Liver (tissue), 9 donors: ENCODE measurements around the gene SRXN1. TPM values are rescaled to one million over a fixed set of nuclear protein-coding genes. Genes with fewer than 3 reads are reported as not detected.
A peak's percentile ranks its signal among the peaks of the same experiment; 100 is the strongest.

ENCODE experiments used
- DNase-seq: peaks from one replicate; pipeline ENCODE4 v3.0.0-alpha.2; 2017; ENCODE audit warnings: low spot score
- H3K27ac ChIP-seq, 2 donors: one replicate each; pipeline ENCODE4 v1.7.0; 2013; ENCODE audit warnings: inconsistent platforms in 2 of 2, low read length in 2 of 2, control low read depth in 1 of 2, low read depth in 1 of 2, mild to moderate bottlenecking in 1 of 2
- H3K27me3 ChIP-seq, 4 donors: one replicate each; pipeline versions ENCODE4 v1.6.1 to v1.7.0; 2013; ENCODE audit warnings: low read length in 3 of 4, inconsistent platforms in 1 of 4, mild to moderate bottlenecking in 1 of 4, moderate library complexity in 1 of 4; ENCODE audit not compliant: control insufficient read depth in 4 of 4, insufficient read depth in 4 of 4
- H3K36me3 ChIP-seq, 4 donors: one replicate each; pipeline versions ENCODE4 v1.6.1 to v1.7.0; 2013; ENCODE audit warnings: low read length in 3 of 4, mild to moderate bottlenecking in 3 of 4, low read depth in 1 of 4, moderate library complexity in 1 of 4; ENCODE audit not compliant: control insufficient read depth in 4 of 4, insufficient read depth in 3 of 4
- H3K4me1 ChIP-seq, 4 donors: one replicate each; pipeline versions ENCODE4 v1.6.1 to v1.7.0; 2013; ENCODE audit warnings: low read length in 3 of 4, mild to moderate bottlenecking in 3 of 4, moderate library complexity in 1 of 4; ENCODE audit not compliant: control insufficient read depth in 4 of 4, insufficient read depth in 4 of 4
- H3K4me3 ChIP-seq, 3 donors: one replicate each; pipeline versions ENCODE4 v1.6.1 to v1.7.0; 2013; ENCODE audit warnings: low read length in 3 of 3, control low read depth in 1 of 3, low read depth in 1 of 3, mild to moderate bottlenecking in 1 of 3
- H3K9ac ChIP-seq, 2 donors: one replicate each; pipeline ENCODE4 v1.7.0; 2013; ENCODE audit warnings: low read length in 2 of 2, mild to moderate bottlenecking in 2 of 2, moderate library complexity in 2 of 2, control low read depth in 1 of 2, low read depth in 1 of 2
- H3K9me3 ChIP-seq, 4 donors: one replicate each; pipeline versions ENCODE4 v1.6.1 to v1.7.0; 2013; ENCODE audit warnings: low read length in 3 of 4; ENCODE audit not compliant: control insufficient read depth in 4 of 4
- ATF3 ChIP-seq: IDR thresholded peaks from 2 replicates; pipeline ENCODE4 v1.6.1; 2016; ENCODE audit warnings: antibody characterized with exemption
- CTCF ChIP-seq: fragments of 150-350 bp; IDR thresholded peaks from 2 replicates; pipeline ENCODE4 v1.5.1; 2017; ENCODE audit warnings: improper control_type of control experiment, low read depth, low read length; ENCODE audit not compliant: missing input control
- FOXA1 ChIP-seq: IDR thresholded peaks from 2 replicates; pipeline ENCODE4 v1.6.1; 2016; ENCODE audit warnings: antibody characterized with exemption
- FOXA2 ChIP-seq: IDR thresholded peaks from 2 replicates; pipeline ENCODE4 v1.6.1; 2016; ENCODE audit warnings: antibody characterized with exemption
- GABPA ChIP-seq, 2 donors: IDR thresholded peaks in 1 of 2; conservative IDR thresholded peaks in 1 of 2; 2 replicates each; pipeline ENCODE4 v1.6.1; 2016; ENCODE audit warnings: antibody characterized with exemption in 2 of 2, mild to moderate bottlenecking in 1 of 2, moderate library complexity in 1 of 2
- HNF4A ChIP-seq, 2 donors: conservative IDR thresholded peaks; 2 replicates each; pipeline ENCODE4 v1.6.1; 2016; ENCODE audit warnings: antibody characterized with exemption in 2 of 2, mild to moderate bottlenecking in 2 of 2
- HNF4G ChIP-seq: IDR thresholded peaks from 2 replicates; pipeline ENCODE4 v1.6.1; 2016; ENCODE audit warnings: antibody characterized with exemption
- JUND ChIP-seq, 2 donors: IDR thresholded peaks; 2 replicates each; pipeline ENCODE4 v1.6.1; 2016; ENCODE audit warnings: antibody characterized with exemption in 2 of 2
- MAX ChIP-seq: IDR thresholded peaks from 2 replicates; pipeline ENCODE4 v1.6.1; 2016; ENCODE audit warnings: antibody characterized with exemption
- NR2F2 ChIP-seq: IDR thresholded peaks from 2 replicates; pipeline ENCODE4 v1.6.1; 2016; ENCODE audit warnings: antibody characterized with exemption
- RAD21 ChIP-seq, 2 donors: IDR thresholded peaks; 2 replicates each; pipeline ENCODE4 v1.6.1; 2016; ENCODE audit warnings: antibody characterized with exemption in 2 of 2, mild to moderate bottlenecking in 2 of 2
- REST ChIP-seq: IDR thresholded peaks from 2 replicates; pipeline ENCODE4 v1.6.1; 2016; ENCODE audit warnings: antibody characterized with exemption, mild to moderate bottlenecking
- RXRA ChIP-seq, 2 donors: IDR thresholded peaks; 2 replicates each; pipeline ENCODE4 v1.6.1; 2017 to 2018; ENCODE audit warnings: antibody characterized with exemption in 2 of 2, mild to moderate bottlenecking in 1 of 2
- SP1 ChIP-seq: IDR thresholded peaks from 2 replicates; pipeline ENCODE4 v1.6.1; 2018; ENCODE audit warnings: antibody characterized with exemption, mild to moderate bottlenecking
- TAF1 ChIP-seq: conservative IDR thresholded peaks from 2 replicates; pipeline ENCODE4 v1.6.1; 2016; ENCODE audit warnings: antibody characterized with exemption, mild to moderate bottlenecking
- YY1 ChIP-seq: IDR thresholded peaks from 2 replicates; pipeline ENCODE4 v1.6.1; 2016; ENCODE audit warnings: antibody characterized with exemption, mild to moderate bottlenecking
- ZBTB33 ChIP-seq: IDR thresholded peaks from 2 replicates; pipeline ENCODE4 v1.6.1; 2016; ENCODE audit warnings: antibody characterized with exemption
- WGBS: extraction: QIAGEN DNeasy Blood & Tissue Kit; methylation state at CpG from one replicate; pipeline ENCODE4 v1.1.7; 2013; 5-methylcytosine and 5-hydroxymethylcytosine counted together
- polyA plus RNA-seq, 2 donors: library from polyadenylated mRNA; stranded (reverse) in 1 of 2; unstranded in 1 of 2; fragments of 200-250 nt in 1 of 2; fragments of >200 nt in 1 of 2; fragmentation: Nextera tagmentation in 1 of 2; extraction: Ambion mirVana in 1 of 2; gene quantifications; one replicate each; pipeline versions ENCODE4 v1.2.1 to v1.2.3, GENCODE V29; 2013 to 2015
- total RNA-seq, 2 donors: library from RNA; depleted of rRNA; stranded (reverse); fragments of >200 nt; gene quantifications; one replicate each; pipeline ENCODE4 v1.2.3, GENCODE V29; 2014
- donor health status: healthy.
- donor health status: healthy.
- donor health status: healthy.
- donor health status: healthy.
- donor health status: healthy.

Gene SRXN1
- total and polyA plus RNA-seq, 4 donors, result 14.3 to 60.2 (median 24.8) TPM

- no peak overlapping the region for H3K9ac ChIP-seq
- TF ChIP-seq CTCF, result no peak
- no peak for TF ChIP-seq REST
- TF ChIP-seq JUND (IDR thresholded peaks at IDR 0.05), result no peak
- no peak for TF ChIP-seq SP1
- TF ChIP-seq NR2F2, result no peak
- TF ChIP-seq ZBTB33, result no peak
- TF ChIP-seq HNF4G, result no peak
- TF ChIP-seq HNF4A (conservative IDR thresholded peaks at IDR 0.05), result no peak
- TF ChIP-seq RXRA (IDR thresholded peaks at IDR 0.05), result no peak
- no peak for TF ChIP-seq FOXA1
- no peak for TF ChIP-seq TAF1
- H3K9me3 ChIP-seq, result no peaks in the 10 kb centered on the region
- peaks cover 0 to 9% (median 1%) of the 10 kb centered on the region in 4 donors for H3K4me1 ChIP-seq
- 10% methylated on average over 60 of the region's 60 CpGs for WGBS
- H3K4me3 ChIP-seq, result no peak overlapping the region
- H3K36me3 ChIP-seq, result no peaks in the 10 kb centered on the region
- no peak overlapping the region for H3K27ac ChIP-seq
- H3K27me3 ChIP-seq, result peaks cover 10 to 26% (median 13%) of the 10 kb centered on the region in 4 donors
- no peak for DNase-seq
These were observed 11.2 kb upstream of the SRXN1 start for GRCh38 chr20:664151-664550.

- TF ChIP-seq MAX (no peak), FOXA2 (no peak), FOXA1 (no peak), TAF1 (no peak), ZBTB33 (no peak), JUND (IDR thresholded peaks at IDR 0.05) (no peak), ATF3 (no peak), HNF4G (no peak), YY1 (no peak), SP1 (no peak), NR2F2 (no peak), GABPA (IDR thresholded peaks at IDR 0.05 in 1 of 2, conservative IDR thresholded peaks at IDR 0.05 in 1 of 2) (no peak), HNF4A (conservative IDR thresholded peaks at IDR 0.05) (no peak), CTCF (no peak), RAD21 (IDR thresholded peaks at IDR 0.05) (no peak)
- H3K4me3 ChIP-seq, result peak overlapping the region in 1 of 3 donors; percentile 5
- H3K9me3 ChIP-seq, result no peaks in the 10 kb centered on the region
- no peak for DNase-seq
- peaks cover 0 to 9% (median 1%) of the 10 kb centered on the region in 4 donors for H3K4me1 ChIP-seq
- H3K27me3 ChIP-seq, result peaks cover 10 to 26% (median 13%) of the 10 kb centered on the region in 4 donors
- H3K27ac ChIP-seq, result no peak overlapping the region
- no peaks in the 10 kb centered on the region for H3K36me3 ChIP-seq
- 7% methylated on average over 84 of the region's 84 CpGs for WGBS
- H3K9ac ChIP-seq, result no peak overlapping the region
These were observed 10.5 kb upstream of the SRXN1 start for GRCh38 chr20:663315-664090.
